Measurements from ENCODE around the gene LCN2.
"Not testable (repeated sequence)": the region's sequence is repeated elsewhere in the genome, so short reads cannot be mapped to it uniquely, and the experiment has no call there.

LCN2 gene

DNA sequence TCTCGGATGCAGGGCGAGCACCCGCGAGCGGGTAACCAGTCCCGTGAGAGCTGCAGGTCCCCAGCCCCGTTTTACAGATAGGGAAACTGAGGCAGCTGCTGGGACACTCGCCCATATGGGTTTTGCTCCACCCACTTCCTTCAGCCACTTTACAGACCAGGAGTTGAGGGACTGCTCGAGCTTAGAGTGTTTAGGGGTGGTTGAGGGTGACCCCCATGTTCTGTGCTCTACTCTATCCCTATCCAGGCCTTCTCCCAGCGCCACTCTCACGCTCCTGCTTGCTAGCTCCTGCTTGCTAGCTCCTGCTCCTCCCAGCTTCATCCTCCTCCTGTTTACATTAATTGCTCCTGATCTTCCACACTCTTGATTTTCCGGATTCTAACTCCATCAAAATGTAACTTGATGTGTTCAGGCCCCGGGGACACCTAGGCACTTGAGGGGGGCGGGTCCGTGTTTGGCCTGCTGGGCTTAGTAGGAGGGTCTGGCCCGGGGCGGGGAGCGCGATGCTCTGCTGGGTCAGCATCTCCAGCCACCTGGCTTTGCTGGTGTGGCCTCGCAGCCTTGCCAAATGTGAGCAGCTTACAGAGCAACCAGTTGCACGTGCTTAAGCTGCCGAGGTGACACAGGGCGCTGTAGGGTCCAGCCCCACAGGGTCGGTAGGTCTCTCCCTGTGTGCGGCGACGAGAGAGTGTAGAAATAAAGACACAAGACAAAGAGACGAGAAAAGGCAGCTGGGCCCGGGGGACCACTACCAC lies 20.2 kb upstream of the LCN2 start:
- DNase-seq, result no peak

DNA sequence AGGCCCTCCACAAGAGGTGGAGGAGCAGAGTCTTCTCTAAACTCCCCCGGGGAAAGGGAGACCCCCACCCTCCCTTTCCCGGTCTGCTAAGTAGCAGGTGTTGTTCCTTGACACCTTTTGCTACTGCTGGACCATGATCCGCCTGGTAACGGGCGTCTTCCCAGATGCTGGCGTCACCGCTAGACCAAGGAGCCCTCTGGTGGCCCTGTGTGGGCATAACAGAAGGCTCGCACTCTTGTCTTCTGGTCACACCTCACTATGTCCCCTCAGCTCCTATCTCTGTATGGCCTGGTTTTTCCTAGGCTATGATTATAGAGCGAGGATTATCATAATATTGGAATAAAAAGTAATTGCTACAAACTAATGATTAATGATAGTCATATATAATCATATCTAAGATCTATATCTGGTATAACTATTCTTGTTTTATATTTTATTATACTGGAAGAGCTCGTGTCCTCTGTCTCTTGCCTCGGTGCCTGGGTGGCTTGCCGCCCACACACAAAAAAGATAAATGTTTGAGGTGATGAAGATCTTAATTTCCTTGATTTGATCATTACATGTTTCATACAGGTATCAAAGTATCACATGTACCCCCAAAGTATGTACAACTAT lies 19.2 kb upstream of the LCN2 start:
- not testable (repeated sequence) for DNase-seq

DNA sequence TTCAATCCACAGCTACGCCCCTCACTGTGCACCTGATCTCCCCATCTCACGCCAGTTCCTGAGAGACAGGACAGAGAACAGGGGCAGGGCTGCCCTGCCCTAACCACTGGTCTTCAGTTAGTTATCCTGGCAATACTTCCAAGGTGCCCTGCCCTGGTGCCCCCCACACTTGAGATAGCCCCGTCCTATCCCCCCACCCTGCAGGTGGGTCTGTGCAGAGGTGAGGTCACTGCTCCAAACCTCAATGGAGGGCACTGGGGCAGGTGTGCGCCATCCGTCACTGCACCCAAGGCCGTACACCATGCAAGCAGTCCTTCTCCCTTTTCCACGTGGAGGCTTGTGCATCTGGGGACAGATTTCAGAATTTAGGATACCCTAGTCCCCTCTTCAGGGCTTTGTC lies 18.6 kb upstream of the LCN2 start:
- not testable (repeated sequence) for DNase-seq

DNA sequence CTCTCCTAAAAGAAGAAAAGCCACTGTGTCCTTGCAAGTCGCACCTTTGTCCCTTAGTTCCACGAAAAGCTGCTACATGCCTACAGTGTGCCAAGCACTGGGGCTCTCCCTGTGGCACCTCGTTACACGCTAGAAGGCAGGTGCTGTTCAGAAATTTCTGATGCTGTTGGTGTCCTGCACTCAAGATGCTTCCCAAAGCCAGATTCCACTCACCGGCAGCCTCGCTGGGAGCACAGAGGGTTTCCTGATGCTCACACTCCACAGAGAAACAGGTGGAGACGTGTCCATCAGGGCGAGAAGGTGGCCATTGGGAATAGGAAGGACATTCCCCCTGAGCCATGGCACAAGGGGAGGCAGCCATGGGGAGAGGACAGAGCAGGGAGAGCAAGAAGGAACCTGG lies 17.9 kb upstream of the LCN2 start:
- DNase-seq, result not testable (repeated sequence)

DNA sequence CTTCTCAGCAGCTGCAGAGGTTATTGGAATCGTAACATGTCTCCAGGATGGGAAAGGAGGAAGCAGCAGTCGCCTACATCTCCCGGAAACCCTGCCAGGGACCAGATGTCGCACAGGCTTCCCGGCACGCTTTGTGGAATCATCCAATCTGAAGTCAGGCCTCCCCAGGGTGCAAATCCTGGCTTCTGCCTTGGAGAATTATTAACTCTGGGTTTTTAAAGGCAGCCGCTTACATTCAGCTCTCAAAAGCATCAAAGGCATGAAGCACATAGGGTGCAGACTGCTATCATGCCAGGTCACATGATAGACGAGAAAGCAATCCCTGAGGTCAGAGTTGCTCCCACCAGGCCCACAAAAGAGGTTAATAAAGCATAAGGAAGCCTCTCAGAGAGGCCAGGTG lies 17.1 kb upstream of the LCN2 start:
- not testable (repeated sequence) for DNase-seq

DNA sequence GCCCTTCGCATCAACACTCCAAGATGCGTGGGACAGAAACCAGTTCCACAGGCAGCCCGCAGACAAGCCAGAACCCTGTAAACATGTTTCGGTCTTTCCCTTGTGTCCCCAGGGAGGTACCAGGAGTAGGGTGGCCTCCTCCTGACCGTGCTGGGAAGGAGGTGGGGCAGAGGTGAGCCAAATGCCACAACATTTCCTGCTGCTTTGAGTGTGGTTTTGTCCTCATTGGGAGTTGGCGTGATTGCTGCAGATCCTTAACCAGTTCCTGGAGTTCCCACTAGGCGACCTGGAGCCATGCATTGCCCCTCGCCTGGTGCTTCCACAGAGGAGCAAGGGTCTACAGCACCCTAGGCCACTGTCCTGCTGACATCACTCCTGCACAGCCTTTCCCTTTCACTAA lies 13.7 kb upstream of the LCN2 start:
- not testable (repeated sequence) for DNase-seq

DNA sequence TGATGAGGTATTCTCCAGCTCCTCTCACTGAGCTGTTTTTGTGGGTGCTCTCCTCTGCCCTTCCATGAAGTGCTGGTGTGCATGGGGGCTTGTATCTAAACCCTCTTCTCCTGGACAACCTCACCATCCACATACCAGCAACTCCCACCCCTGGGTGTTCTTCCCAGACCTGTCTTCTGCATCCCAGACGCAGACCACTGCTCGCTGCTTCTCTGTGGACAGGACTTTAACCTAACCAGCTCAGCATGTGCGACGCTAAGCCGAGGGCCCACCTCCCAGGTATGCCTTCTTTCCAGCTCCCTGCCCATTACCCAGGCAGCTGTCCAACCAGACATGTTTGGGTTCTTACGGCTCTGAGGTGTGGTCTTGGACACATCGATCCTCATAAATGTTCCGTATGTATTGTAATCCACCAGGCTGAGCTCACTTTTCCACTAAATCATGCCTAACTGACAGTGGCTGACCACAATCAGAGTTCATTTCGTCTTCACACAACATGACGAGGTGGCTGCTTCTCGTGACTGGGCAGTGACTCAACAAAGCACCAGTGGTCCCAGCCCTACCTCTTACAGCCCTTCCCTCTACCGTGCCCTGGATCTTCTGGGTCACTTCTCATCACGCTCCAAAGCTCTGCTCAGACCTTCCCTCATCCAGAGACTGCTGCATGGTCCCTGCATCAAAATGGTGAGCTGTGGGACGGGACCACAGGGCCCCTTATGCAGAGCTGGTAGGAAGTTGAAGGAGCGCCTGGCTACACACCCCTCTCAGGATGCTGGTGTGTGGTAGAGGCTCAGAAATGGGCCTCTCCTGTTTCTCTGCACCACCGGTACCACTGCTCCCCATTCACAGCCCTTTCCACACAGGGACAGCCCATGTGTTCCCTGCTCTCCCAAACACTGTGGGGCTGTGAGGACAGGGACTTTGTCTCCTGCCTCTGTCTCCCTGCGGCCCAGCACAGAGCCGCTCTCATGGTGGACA lies 12.1 kb upstream of the LCN2 start:
- no peak for DNase-seq

DNA sequence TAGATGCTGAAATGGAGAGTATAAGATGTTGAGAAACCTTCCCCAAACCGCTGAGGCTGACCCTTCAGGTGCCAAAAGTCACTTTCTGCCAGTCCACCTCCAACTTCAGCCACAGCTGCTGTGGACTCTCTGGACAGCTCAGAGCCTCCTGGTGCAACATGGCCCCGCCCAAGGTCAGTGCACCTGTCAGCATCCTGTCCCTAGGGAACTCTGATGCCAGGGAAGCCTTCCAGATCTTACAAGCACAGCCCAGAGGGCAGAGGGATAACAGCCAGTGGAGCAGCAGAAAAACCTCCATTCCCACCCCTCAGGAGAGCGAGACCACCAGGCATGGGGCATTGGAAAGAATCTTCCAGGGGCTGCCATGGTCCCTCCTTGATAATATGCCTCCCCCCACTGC lies 11.3 kb upstream of the LCN2 start:
- no peak for DNase-seq

DNA sequence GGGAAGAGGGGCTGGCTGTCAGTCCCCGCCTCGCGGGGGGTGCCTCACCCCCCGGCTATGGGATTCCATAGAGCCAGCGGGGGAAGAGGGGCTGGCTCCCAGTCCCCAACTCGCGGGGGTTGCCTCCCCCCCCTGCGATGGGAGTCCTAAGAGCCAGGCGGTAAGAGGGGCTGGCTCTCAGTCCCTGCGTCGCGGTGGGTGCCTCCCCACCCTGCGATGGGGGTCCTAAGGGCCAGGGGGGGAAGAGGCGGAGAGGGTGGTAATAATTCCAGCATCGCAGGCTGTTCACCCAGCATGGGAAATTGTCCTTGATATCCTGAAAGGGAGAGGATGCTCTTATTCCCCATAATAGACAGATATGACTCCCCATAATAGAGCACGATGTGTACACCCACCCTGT lies 9.6 kb upstream of the LCN2 start:
- DNase-seq, result no peak

DNA sequence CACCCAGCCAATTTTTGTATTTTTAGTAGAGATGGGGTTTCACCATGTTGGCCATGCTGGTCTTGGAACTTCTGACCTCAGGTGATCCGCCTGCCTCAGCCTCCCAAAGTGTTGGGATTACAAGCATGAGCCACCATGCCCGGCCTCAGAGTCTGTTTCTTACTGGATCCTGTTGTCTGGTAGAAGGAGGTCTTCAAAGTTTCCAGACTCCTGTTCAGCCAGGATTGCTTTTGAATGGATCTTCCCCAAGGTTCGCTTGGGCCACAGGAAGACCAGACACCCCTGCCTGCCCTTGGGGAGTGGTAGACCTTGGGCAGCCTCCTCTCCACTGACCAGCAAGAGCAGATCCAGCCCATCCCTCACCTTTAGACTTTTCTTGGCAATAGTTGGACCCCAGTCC lies 7.6 kb upstream of the LCN2 start:
- no peak for DNase-seq

DNA sequence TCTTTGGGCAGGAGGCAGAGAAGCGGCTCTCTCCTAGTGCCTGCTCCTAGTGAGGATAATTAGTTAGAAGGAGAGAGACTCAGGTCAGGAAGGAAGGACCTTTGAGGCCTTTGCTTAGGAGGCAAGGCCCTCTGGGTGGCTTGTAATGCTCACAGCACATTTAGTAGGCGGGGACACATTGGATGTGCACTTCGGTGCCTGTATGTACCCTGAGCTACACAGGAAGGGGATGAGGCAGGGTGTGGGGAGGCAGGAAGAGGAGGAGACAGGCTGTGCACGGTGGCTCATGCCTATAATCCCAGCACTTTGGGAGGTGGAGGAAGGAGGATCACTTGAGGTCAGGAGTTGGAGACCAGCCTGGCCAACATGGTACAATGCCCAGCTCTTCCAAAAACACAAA lies 7.2 kb upstream of the LCN2 start:
- DNase-seq, result no peak

DNA sequence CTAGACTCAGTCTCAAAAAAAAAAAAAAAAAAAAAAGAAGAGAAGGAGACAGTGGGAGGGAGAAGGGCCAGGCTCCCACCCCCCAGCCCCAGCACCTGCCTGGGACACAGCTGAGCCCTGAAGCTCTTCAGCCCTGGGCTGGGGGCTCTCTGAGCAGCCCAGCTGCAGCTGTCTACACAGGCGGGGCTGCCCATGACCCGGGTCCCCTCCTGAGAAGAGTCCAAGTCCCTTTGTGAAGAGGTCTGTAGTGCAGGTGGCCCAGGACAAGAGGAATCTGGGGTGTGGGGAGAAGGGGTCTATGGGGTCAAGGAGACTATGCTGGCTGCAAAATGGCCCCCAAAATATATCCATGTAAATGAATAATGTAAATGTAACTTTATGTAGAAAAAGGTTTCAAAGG lies 6.7 kb upstream of the LCN2 start:
- DNase-seq, result no peak

DNA sequence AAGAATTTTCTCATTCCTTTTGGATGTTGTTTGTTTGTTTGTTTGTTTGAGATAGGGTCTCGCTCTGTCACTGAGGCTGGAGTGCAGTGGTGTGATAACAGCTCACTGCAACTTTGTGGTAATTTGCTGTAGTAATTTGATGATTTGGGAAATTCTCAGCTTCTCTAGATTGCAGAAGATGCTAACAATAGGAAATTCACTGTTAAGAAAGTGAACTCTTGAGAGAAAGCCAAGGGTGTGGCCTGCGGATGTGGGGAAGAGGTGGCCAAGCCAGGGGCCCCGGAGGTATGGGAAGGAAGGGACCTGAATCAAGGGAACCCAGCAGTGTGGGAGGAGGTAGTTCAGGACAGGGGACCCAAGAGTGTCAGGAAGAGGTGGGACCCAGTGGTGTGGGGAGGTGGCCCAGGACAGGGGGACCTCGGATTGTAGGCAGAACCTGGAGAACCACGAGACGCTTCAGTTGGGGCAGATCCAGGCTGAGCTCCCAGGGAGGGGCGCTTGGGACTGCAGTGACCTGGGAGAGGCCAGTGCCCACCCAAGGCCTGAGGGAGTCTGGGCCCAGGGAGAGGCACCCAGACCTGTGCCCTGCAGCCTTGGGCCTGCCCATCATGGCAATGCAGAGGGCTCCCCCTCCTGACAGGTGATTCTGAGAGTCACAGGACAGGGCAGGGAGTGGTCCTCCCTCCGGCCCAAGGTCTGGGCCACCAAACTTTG lies 5.6 kb upstream of the LCN2 start:
- DNase-seq, result no peak

DNA sequence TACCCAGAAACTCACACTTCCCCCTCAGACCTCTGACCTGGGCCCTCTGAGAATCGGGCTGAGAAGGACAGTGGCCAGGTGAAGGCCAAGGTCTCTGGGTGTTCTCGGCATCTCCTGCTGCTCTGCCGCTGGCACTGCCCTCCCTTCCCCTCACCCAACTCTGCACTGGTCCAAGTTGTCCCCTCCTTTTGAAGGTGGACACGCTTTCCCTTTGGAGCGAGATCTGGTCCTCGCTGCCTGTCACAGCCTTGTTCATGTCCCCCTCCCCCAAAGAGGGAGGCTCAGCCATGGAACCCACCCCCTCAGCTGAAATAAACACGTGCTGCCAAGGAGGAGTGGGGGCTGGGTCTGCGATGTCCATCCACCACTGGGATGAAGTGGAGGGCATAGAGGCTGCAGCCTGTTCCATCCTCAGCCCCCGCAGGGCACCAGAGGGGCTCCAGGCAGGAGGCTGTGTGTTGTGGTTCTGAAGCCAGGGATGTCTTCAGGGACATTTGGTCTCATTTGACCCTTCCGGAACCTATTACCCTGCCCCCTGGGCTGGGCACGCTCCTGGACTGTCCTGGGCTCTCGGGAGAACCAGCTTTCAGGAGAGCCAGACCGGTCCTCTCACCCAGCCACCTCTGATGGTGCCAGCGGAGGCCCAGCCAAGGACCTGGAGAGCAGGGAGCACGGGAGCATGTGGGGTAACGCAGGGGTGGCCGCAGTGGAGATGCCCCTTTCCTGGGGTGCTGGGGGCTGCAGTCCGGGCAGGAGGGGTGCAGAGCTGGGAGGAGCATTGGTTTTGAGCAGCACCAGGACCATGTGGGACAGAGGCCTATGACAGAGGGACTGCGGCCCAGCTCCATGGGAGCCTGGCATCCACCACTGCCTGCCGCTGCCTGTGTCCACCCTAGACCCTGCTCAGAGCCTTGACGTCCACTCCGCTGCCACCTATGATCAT lies 4.7 kb upstream of the LCN2 start:
- no peak for DNase-seq

DNA sequence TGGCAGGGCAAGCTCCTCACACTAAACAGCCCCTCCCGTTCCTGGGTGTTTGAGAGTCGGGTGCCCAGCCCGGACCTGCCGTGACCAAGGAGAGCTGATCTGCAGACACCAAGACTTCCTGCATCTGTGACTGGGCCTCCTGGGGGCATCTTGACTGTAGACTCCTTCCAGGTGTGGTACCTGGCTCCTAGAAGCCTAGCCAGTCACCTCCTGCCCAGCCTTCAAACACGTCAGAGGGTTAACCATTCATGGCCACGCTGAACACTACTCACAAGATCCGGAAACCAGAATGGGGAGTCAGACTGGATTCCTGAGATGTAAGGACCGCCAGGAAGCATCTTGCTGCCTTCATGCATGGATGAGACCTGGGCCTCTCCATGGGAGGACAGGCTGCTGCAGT lies 3.7 kb upstream of the LCN2 start:
- DNase-seq, result no peak

DNA sequence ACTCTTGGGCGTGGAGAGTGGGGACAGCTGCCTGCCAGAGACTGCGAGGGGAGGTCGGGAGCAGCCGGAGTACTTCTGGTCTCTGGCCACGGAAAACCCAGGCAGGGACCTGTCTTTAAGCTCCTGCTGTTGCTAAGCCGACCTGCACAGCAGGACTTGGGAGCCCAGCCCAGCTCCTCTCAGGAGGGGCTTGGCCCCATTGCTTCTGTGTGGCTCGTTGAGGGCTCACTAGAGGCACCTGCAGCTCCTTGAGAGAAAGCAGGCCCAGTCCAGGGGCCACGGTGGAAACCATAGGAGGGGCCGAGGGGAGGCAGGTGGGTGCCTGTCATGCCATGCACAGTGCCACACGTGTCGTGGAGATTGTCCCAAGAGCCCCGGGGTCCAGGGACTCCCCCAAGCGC lies 3.3 kb upstream of the LCN2 start:
- DNase-seq, result no peak

DNA sequence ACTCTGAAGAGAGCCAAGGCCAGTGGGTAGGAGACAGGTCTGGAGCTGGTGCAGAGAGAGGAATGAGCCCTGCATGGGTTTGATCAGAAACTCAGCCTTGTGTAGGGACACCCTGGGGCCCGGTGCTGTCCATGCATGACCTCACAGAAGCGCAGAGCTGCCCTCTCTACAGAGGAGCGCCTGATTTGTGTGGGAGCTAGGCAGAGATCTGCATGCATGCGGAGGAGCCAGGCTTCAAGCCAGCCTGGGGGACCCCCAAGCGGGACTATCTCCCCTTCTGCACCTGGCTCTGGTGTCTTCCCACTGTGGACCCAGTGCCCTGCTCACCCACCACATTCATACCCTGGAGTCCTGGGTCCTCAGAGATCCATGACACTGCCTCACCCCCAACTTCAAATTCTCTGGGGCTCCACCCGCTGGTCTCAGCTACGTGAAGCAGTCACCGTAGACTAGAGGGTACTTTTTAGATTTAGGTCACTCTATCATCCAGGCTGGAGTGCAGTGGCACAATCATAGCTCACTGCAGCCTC lies 2.6 kb upstream of the LCN2 start:
- no peak for DNase-seq

DNA sequence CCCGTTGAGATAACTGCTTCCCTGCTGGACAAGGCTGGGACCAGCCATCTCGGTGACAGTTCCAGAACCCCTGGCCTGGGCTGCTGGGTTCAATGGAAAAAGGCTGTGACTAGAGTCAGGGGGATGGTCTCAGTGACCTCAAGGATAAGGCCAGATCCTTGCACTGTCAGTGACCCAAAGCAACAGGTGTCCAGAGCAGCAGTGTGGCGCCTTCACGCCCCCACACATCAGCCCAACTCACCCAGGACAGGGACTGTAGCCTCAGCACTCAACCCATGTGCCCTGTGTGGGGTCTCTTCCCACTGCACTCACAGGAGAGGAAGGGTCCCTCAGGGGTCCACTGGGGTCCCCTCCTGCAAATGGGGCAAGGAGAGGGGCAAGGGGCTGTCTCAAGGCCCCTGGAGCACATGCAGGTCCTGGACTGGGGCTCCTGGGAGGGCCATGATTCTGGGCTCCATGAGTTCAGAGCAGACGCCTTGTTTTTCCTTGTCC lies 698 bp upstream of the LCN2 start:
- no peak for DNase-seq

DNA sequence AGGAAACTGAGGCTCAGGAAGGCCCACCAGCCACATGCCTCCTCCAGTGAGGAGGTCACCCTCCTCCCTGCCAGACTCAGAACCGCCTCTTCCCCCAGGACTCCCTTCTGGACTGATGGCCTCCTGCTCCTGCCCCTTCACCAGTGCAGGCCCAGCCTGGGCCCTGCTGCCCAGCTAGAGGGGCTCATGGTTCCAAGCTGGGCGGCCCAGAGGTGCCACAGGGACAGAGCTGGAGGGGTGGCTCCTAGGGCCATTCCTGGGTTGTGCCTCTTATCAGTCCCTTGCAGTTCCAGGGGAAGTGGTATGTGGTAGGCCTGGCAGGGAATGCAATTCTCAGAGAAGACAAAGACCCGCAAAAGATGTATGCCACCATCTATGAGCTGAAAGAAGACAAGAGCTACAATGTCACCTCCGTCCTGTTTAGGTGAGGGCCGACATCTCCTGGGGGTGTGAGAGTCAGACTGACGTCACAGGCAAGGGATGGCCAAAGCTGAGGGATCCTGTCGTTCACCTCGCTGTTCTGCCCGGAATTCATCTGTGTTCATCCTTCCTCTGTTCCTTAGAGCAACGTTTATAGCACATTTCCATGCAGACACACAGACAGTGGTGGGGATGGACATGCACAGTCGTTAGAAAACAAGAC lies 819 bp downstream of the LCN2 start:
- DNase-seq, result no peak

DNA sequence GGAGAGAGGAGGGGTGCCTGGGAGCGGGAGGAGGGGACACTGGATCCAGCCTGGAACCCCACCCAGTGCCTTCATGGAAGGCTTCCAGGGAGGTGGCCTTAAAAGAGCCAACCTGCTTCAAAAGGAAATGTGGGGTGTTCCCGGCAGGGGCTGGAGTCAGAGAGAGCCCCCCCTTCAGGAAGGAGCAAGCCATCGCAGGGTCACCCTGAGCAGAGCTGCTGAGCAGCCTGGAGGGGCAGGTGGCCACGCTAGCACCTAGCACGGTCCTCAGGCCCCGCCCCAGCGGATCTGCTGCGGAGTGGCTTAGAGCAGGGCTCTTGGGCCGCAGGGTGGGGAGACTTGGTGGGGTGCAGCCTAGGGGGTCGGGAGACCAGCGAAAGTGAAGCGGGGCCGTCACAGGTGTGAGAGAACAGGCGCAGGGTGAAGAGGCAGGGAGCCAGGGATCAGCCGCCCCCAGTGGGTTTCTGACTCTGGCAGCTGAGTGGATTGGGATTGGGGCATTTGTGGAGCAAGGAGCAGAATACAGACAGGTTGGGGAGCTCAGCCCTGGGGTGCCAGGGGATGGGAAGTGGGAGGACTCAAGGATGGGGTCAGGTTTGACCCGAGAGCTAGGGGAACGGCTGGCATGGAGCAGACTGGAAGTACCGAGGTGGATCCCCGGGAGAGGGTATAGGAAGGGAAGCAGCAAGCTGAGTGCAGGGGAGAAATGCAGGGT lies 1.5 kb downstream of the LCN2 start:
- no peak for DNase-seq

Measured in NCI-H1417 treated with DMSO at 0.1 percent for 48 hours (cell line).